SKM-1 (cell line): ENCODE results near the gene TMEM201.

Experiments
- DNase-seq: peaks from one replicate; lab custom pipeline; 2025; ENCODE audit not compliant: unreplicated experiment; lab: John Stamatoyannopoulos, UW

TMEM201 gene

DNA sequence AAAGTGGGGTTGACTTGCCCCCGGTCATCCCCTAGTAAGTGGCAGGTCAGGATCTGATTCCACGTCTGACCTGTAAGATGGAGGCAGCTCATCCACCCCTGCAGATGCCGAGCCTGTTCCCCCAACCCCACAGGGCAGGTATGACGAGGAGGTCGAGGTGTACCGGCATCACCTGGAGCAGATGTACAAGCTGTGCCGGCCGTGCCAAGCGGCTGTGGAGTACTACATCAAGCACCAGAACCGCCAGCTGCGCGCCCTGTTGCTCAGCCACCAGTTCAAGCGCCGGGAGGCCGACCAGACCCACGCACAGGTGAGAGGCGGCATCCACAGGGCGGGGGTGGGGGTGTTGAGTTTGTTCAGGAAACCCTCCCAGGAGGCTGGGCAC, 9.6 kb downstream of the TMEM201 start:
- no peak for DNase-seq

- no peak for DNase-seq
Measured at GRCh38 chr1:9599741-9600140, 11.0 kb downstream of the TMEM201 start.

DNA sequence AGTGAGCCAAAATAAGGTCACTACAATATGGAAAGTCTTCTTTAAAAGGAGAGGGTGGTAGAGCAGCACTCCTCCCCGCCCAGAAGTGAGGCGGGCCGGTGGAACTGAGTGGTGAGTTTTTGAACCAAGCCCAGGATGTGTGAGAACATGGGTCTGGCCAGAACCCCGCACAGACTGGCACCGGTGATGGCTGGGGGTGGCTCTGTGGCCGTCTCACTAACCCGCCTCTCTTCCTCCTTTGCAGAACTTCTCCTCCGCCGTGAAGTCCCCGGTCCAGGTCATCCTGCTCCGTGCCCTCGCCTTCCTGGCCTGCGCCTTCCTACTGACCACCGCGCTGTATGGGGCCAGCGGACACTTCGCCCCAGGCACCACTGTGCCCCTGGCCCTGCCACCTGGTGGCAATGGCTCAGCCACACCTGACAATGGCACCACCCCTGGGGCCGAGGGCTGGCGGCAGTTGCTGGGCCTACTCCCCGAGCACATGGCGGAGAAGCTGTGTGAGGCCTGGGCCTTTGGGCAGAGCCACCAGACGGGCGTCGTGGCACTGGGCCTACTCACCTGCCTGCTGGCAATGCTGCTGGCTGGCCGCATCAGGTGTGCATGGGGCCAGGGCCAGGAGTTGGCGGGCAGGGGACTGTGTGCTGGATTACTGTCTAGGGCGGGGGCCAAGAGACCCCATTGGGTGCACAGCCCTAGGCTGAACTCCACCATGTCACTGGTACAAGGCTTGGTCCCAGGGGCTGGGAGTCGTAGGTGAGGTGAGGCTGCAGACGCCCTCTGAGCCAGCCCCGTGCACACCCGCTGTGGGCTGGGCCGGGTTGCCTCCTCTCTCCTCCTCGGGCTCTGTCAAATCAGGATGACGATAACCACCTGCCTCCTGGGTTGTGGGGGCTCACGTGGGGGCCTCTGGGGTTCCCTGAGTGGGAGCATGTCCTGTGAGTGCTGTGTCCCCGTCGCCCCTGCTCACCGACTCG, 12.4 kb downstream of the TMEM201 start:
- no peak for DNase-seq

GRCh38 chr1:9601942-9602793, 13.5 kb downstream of the TMEM201 start:
- DNase-seq: no peak

- no peak for DNase-seq
Measured at GRCh38 chr1:9602794-9603167, 14.1 kb downstream of the TMEM201 start.

DNA sequence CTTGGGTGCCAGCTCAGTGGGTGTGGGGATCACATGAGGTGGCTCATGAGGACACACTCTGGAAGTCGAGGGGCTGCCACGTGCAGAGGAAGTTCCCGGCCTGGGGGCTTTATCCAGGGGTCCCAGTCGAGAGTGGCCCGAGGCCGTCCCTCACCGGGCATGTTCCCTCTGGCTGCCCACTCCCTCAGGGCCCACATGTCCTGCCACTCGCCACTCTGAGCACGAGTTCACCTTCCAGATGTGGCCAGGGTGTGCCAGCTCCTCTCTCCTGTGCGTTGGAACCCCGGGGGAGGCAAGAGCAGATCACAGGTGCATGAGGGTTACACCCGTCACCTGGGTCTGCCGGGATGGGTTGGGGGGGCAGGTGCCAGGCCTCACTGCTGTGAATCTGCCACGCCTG, 14.6 kb downstream of the TMEM201 start:
- DNase-seq: no peak

GRCh38 chr1:9603766-9604753, 15.3 kb downstream of the TMEM201 start:
- DNase-seq: no peak

GRCh38 chr1:9604836-9605235, 16.1 kb downstream of the TMEM201 start:
- no peak for DNase-seq

DNA sequence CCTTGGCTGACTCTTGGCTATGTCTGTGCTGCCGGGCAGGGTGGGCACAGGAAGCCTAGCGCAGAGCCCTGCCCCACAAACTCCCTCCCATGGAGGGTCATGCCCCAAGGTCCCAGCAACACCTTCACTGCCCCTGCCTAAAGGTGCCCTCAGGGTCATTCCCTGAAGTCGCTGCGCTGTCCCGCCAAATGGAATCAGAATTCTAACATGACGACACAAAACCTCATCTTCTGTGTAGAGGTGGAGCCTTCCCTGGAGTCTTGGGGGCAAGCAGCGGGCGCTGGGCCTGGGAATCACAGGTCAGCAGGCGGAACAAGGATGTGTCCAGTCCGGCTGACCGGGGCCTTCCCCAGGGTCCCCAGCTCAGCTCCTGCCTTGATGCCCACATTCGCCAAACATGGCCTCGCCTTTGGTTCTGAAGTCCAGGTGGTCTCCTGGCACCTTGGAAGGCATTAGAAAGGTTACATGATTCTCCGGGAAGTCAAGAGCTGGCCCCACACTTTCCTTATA, 17.3 kb downstream of the TMEM201 start:
- DNase-seq: no peak

DNA sequence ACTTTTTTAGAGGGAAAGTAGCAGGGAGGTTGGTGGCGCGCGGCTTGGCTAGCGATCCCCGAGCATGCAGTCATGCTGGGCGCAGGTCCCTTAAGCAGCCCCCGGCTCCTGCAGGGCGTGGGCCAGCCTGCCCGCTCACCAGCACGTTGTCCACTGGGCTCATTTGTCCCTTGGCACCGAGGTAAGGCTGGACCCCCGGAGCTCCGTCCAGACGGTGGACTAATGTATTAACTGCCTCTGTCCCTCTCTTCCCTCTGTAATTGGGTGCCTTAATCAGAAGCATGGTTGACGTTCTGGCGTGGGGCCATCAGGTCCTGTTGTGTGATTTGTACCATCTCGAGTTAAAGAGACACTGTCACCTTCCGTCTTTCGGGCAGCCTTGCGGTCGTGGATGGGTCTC, 17.7 kb downstream of the TMEM201 start:
- DNase-seq: no peak

DNA sequence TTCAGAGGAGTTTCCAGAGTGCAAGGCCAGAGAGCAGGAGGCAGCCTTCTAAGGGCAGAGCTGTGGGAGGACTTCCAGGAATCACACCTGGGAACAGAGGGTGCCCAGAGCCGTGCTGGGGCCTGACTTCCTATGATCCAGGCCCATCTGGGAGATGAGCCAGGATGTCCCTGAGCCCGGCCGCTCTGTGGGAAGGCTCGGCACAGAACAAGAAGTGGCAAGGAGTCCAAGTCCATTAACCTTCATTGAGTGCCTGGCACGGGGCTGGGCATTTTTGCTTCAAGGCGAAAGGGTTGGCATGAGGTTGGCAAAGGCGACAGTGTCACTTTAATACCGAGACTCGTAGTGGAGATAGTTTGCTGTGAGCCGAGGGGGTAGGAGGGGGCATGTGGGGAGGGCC, 18.2 kb downstream of the TMEM201 start:
- no peak for DNase-seq

DNA sequence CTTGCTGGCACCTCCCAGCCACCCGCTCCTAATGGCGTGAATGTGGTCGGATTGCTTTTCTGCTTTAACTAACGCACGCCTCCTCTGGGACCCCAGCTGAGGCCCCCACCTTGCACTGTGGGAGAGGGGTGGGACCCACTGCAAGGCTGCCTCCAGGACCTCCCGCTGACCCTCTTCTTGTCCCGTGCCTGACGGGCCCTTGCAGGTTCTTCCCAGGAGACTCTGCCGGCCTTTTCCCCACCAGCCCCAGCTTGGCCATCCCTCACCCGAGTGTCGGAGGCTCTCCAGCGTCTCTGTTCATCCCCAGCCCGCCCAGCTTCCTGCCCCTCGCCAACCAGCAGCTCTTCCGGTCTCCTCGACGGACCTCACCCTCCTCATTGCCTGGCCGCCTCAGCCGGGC, 18.6 kb downstream of the TMEM201 start:
- DNase-seq: no peak

- no peak for DNase-seq
Measured at GRCh38 chr1:9609998-9610397, 21.3 kb downstream of the TMEM201 start.

DNA sequence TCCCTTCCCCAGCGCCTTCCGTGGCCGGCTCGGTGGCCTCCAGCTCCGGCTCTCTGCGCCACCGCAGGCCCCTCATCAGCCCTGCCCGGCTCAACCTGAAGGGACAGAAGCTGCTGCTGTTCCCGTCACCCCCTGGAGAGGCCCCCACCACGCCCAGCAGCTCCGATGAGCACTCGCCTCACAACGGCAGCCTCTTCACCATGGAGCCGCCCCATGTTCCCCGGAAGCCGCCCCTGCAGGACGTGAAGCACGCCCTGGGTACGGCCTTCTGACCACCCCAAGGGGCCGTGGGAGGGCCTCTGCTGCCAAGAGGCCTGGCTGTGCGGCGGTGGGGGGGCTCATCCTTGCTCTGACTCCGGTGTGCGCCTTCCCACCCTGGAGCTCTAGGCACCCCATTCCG, 21.8 kb downstream of the TMEM201 start:
- no peak for DNase-seq

DNA sequence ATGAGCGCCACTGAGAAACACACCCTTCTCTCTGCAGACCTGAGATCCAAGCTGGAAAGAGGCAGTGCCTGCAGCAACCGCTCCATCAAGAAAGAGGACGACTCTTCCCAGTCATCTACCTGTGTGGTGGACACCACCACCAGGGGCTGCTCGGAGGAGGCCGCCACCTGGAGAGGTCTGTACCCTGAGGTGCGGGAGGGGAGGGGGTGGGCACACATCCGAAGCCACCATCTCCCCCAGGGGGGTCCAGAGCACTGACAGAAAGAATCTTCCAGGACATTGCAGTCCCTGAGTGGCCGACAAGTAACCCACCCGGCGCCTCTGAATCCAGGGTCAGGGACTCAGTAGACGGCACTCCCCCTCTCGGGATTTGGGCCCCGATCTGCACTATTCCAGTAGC, 23.0 kb downstream of the TMEM201 start:
- no peak for DNase-seq

DNA sequence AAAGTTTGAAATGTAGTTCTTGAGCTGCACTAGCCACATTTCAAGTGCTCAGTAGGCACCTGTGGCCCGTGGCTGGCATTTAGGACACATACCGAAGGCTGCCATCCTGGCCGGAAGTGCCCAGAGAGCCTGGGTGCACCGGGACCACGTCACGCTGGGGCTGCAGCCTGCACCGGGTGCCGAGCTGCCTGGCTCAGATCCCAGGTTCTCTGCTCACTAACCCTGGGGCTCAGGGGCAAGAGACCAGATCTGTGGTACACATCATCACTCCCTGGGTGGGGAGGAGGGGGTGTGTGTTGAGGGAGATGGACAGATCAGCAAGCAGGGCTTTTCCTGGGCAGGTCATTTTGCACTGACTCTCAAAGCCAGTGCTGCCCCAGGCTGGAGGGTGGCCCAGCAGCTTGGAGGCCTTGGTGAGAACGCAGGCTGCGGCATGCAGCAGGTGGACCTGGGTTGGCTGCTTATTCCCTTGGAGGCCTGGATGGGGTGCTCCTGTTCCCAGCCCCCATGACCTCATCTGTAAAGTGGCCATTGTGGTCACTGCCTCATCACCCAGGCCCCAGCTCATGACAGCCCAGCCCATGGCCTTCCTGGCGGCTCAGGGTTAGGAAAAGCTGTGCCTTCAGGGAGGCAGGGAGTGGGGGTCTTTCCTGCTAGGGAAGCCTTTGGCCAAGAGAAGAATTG, 23.6 kb downstream of the TMEM201 start:
- no peak for DNase-seq

- DNase-seq: no peak
Measured at GRCh38 chr1:9612871-9613624, 24.3 kb downstream of the TMEM201 start.

DNA sequence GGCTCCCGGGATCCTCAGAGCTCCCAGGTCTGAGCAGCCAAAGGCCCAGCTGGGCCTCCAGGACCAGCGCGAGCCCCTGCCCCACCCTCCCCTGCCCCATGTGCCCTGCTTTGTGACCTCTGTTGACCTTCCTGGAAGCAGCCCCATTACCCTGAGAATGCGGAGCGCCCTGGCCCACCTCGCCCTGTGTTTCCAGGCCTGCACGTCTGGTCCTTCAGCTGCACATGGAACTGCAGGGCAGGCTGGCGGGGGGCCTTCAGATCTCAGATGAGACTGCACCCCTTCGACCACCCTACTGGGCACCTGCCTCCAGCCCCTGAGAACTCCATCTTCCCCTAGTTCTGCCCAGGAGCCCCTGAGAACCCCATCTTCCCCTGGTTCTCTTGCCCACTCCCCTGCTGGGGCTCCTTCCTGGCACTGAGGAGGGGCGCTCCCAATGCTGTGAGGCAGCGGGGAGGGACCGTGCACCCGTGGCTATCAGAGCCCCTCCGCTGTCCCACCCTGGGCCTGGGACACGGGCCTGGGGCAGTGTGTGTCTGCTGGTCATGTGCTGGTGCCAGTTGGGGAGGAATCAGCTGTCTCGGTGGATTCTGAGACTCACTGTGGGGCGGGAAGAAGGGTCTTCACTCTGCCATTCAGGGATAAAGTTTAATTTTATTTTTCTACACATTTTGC, 25.1 kb downstream of the TMEM201 start:
- DNase-seq: no peak
